ENCODE results near the gene ZBED4.
"Not testable (repeated sequence)": the region's sequence is repeated elsewhere in the genome, so short reads cannot be mapped to it uniquely, and the experiment has no call there.

The ZBED4 gene

GRCh38 chr22:49850959-49851802 lies 2.5 kb upstream of the ZBED4 start:
- no peak overlapping the region for H3K4me3 ChIP-seq (ENCODE audit: low read length)
- TF ChIP-seq EZH2phosphoT487 (IDR thresholded peaks at IDR 0.05; ENCODE audit: low read length), result no peak
- no peak for TF ChIP-seq CTCF (IDR thresholded peaks at IDR 0.05; ENCODE audit: low read length)
- TF ChIP-seq EZH2 (optimal IDR thresholded peaks at IDR 0.05; ENCODE audit: low read depth, low read length), result no peak
- H3F3A ChIP-seq (ENCODE audit: insufficient read depth, low read length), result peaks cover 8% of the 10 kb centered on the region
- H3K36me3 ChIP-seq (replicated peaks; ENCODE audit: insufficient read depth, low read length), result no peaks in the 10 kb centered on the region
- DNase-seq, result no peak
- H3K79me2 ChIP-seq (ENCODE audit: low read length), result peaks cover 21% of the 10 kb centered on the region
- no peak overlapping the region for H3K4me2 ChIP-seq (ENCODE audit: low read depth, low read length)
- no peaks in the 10 kb centered on the region for H4K20me1 ChIP-seq (ENCODE audit: insufficient read depth, low read length)
- H3K9me3 ChIP-seq (replicated peaks; ENCODE audit: insufficient read depth, low read length), result no peaks in the 10 kb centered on the region
- H3K9ac ChIP-seq (ENCODE audit: low read length), result no peak overlapping the region
- H2AFZ ChIP-seq (ENCODE audit: low read length), result no peak overlapping the region
- H3K4me1 ChIP-seq (ENCODE audit: low read length), result peaks cover 10% of the 10 kb centered on the region; the same call in 1 of the 2 replicates
- no peaks in the 10 kb centered on the region for H3K9me2 ChIP-seq (replicated peaks; ENCODE audit: insufficient read depth, low read length)
- no peak overlapping the region for H3K27ac ChIP-seq (ENCODE audit: low read length)
- H3K27me3 ChIP-seq (replicated peaks; ENCODE audit: insufficient read depth, low read length), result peaks cover 21% of the 10 kb centered on the region

- H3K9me3 ChIP-seq (replicated peaks; ENCODE audit: insufficient read depth, low read length); H3K9me2 ChIP-seq (replicated peaks; ENCODE audit: insufficient read depth, low read length); DNase-seq; H3K36me3 ChIP-seq (replicated peaks; ENCODE audit: insufficient read depth, low read length); H4K20me1 ChIP-seq (ENCODE audit: insufficient read depth, low read length); H3K4me1 ChIP-seq (ENCODE audit: low read length); H3F3A ChIP-seq (ENCODE audit: insufficient read depth, low read length): not testable (repeated sequence)
- Histone ChIP-seq H3K4me3 (ENCODE audit: low read length) (peak overlapping the region; percentile 77), H3K4me2 (ENCODE audit: low read depth, low read length) (peak overlapping the region; percentile 99), H3K27ac (ENCODE audit: low read length) (peak overlapping the region; percentile 98), H3K79me2 (ENCODE audit: low read length) (peaks cover 34% of the 10 kb centered on the region), H3K27me3 (replicated peaks; ENCODE audit: insufficient read depth, low read length) (peaks cover 16% of the 10 kb centered on the region), H3K9ac (ENCODE audit: low read length) (peak overlapping the region; percentile 97), H2AFZ (ENCODE audit: low read length) (peak overlapping the region; percentile 89)
Observed at GRCh38 chr22:49852568-49852897, 1.1 kb upstream of the ZBED4 start.

GRCh38 chr22:49853981-49854831 lies 562 bp downstream of the ZBED4 start:
- peaks cover 6% of the 10 kb centered on the region; the same call in 1 of the 2 replicates for H4K20me1 ChIP-seq (ENCODE audit: insufficient read depth, low read length)
- DNase-seq, result peak; percentile 29
- peak overlapping the region; percentile 74 for H3K9ac ChIP-seq (ENCODE audit: low read length)
- H3K79me2 ChIP-seq (ENCODE audit: low read length), result peaks cover 51% of the 10 kb centered on the region
- peaks cover 11% of the 10 kb centered on the region for H3K27me3 ChIP-seq (replicated peaks; ENCODE audit: insufficient read depth, low read length)
- peaks cover 8% of the 10 kb centered on the region for H3F3A ChIP-seq (ENCODE audit: insufficient read depth, low read length)
- peak overlapping the region; percentile 29; the same call in 1 of the 2 replicates for H3K27ac ChIP-seq (ENCODE audit: low read length)
- H3K36me3 ChIP-seq (replicated peaks; ENCODE audit: insufficient read depth, low read length), result no peaks in the 10 kb centered on the region
- TF ChIP-seq CTCF (IDR thresholded peaks at IDR 0.05; ENCODE audit: low read length), result no peak
- no peak for TF ChIP-seq EZH2 (optimal IDR thresholded peaks at IDR 0.05; ENCODE audit: low read depth, low read length)
- no peak for TF ChIP-seq EZH2phosphoT487 (IDR thresholded peaks at IDR 0.05; ENCODE audit: low read length)
- H3K9me3 ChIP-seq (replicated peaks; ENCODE audit: insufficient read depth, low read length), result no peaks in the 10 kb centered on the region
- H3K4me2 ChIP-seq (ENCODE audit: low read depth, low read length), result peak overlapping the region; percentile 94
- H3K4me3 ChIP-seq (ENCODE audit: low read length), result peak overlapping the region; percentile 85
- H3K9me2 ChIP-seq (replicated peaks; ENCODE audit: insufficient read depth, low read length), result no peaks in the 10 kb centered on the region
- H2AFZ ChIP-seq (ENCODE audit: low read length), result 0 out of 2 replicates have a peak overlapping the region, but pooled peaks have one; percentile 21
- H3K4me1 ChIP-seq (ENCODE audit: low read length), result peaks cover 10% of the 10 kb centered on the region; the same call in 1 of the 2 replicates
